ENCODE measurements around the gene KPRP.

The KPRP gene

GRCh38 chr1:152796421-152796820 is 38.6 kb downstream of the KPRP start, which contains the start of gene LCE1D (continued):
- TF ChIP-seq ZNF837 (tag by site-specific recombination; IDR thresholded peaks at IDR 0.05) = no peak
- no peak for TF ChIP-seq SP3 (tag by site-specific recombination; IDR thresholded peaks at IDR 0.05)
- no peak for TF ChIP-seq ZNF239 (tag by site-specific recombination; IDR thresholded peaks at IDR 0.05)
- no peak for TF ChIP-seq ZNF561 (tag by site-specific recombination; IDR thresholded peaks at IDR 0.05; ENCODE audit: borderline replicate concordance)
- no peak for TF ChIP-seq ZNF701 (tag by site-specific recombination; IDR thresholded peaks at IDR 0.05)
- no peak for TF ChIP-seq ZNF660 (tag by site-specific recombination; IDR thresholded peaks at IDR 0.05)

- Histone ChIP-seq H3K4me3 (ENCODE audit: low read depth, low read length) (no peak overlapping the region), H3K9me3 (ENCODE audit: control insufficient read depth, insufficient read depth, low read depth, low read length) (no peaks in the 10 kb centered on the region), H3K27ac (ENCODE audit: extremely low read depth, low read depth, low read length) (no peak overlapping the region), H3K36me3 (ENCODE audit: control insufficient read depth in 2 of 2, insufficient read depth in 1 of 2, low read length in 2 of 2) (no peaks in the 10 kb centered on the region), H3K4me1 (ENCODE audit: control insufficient read depth, insufficient read depth, low read length) (no peaks in the 10 kb centered on the region)
- no peak for TF ChIP-seq ZNF404 (tag by site-specific recombination; IDR thresholded peaks at IDR 0.05)
- no peak for TF ChIP-seq ZNF221 (tag by site-specific recombination; IDR thresholded peaks at IDR 0.05; ENCODE audit: borderline replicate concordance)
- no peak for TF ChIP-seq ZNF518A (tag by site-specific recombination; conservative IDR thresholded peaks at IDR 0.05; ENCODE audit: low read depth)
- no peak for TF ChIP-seq RBAK (tag by site-specific recombination; IDR thresholded peaks at IDR 0.05)
- TF ChIP-seq SCRT1 (tag by site-specific recombination; IDR thresholded peaks at IDR 0.05; ENCODE audit: borderline replicate concordance) = no peak
- TF ChIP-seq ZNF677 (tag by site-specific recombination; IDR thresholded peaks at IDR 0.05) = no peak
- TF ChIP-seq ZNF266 (tag by site-specific recombination; IDR thresholded peaks at IDR 0.05; ENCODE audit: low read depth) = no peak
- no peak for TF ChIP-seq ZNF530 (tag by site-specific recombination; IDR thresholded peaks at IDR 0.05; ENCODE audit: low read depth)
- CTCF ChIA-PET = no interaction called here
- POLR2A ChIA-PET = no interaction called here
Observed at GRCh38 chr1:152801333-152801732, 43.5 kb downstream of the KPRP start.

GRCh38 chr1:152806576-152806975 is 48.8 kb downstream of the KPRP start, which contains the start of gene LCE1C:
Gene LCE1C, minus strand, starts transcription at chr1:152806651. Its CDS starts 1,173 bp downstream, at chr1:152805478.
- CTCF ChIA-PET = interaction anchor here (0.7 kb wide), 1 partner anchor 9 kb away, joined by 4 read pairs; no protein-coding TSS in a partner anchor
- Histone ChIP-seq H3K4me1 (ENCODE audit: control insufficient read depth, insufficient read depth, low read length) (no peaks in the 10 kb centered on the region), H3K27ac (ENCODE audit: extremely low read depth, low read depth, low read length) (no peak within 1 kb of the TSS), H3K4me3 (ENCODE audit: low read depth, low read length) (no peak within 1 kb of the TSS), H3K36me3 (ENCODE audit: control insufficient read depth in 2 of 2, insufficient read depth in 1 of 2, low read length in 2 of 2) (no peaks in the 10 kb centered on the region), H3K9me3 (ENCODE audit: control insufficient read depth, insufficient read depth, low read depth, low read length) (no peaks in the 10 kb centered on the region)
- no peak for TF ChIP-seq KLF7 (tag by site-specific recombination; IDR thresholded peaks at IDR 0.05; ENCODE audit: borderline replicate concordance)
- TF ChIP-seq ZNF707 (tag by site-specific recombination; IDR thresholded peaks at IDR 0.05) = no peak
- no peak for TF ChIP-seq ZBTB17 (tag by site-specific recombination; IDR thresholded peaks at IDR 0.05)
- no peak for TF ChIP-seq ZFP41 (tag by site-specific recombination; IDR thresholded peaks at IDR 0.05; ENCODE audit: borderline replicate concordance)
- TF ChIP-seq ZSCAN23 (tag by site-specific recombination; IDR thresholded peaks at IDR 0.05) = no peak
- TF ChIP-seq ZNF629 (tag by site-specific recombination; IDR thresholded peaks at IDR 0.05) = no peak
- POLR2A ChIA-PET = no interaction called here
